ENCODE results near the gene NUP43.
A peak's percentile ranks its signal among the peaks of the same experiment; 100 is the strongest.
"Not testable (repeated sequence)": the region's sequence is repeated elsewhere in the genome, so short reads cannot be mapped to it uniquely, and the experiment has no call there.

NUP43 gene

DNA sequence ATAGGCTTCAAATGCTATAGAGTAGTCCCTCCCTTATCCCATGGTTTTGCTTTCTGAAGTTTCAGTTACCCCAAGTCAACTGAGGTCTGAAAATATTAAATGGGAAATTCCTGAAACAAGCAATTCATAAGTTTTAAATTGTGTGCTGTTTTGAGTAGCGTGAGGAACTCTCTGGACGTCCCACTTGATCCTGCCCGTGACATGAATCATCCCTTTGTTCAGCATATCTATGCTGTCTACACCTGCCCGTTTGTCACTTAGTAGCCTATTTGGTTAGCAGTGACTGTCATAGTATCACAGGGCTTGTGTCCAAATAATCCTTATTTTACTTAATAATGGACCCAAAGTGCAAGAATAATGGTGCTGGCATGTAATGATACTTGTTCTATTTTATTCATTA is 8.2 kb upstream of the NUP43 start:
- TF ChIP-seq CTCF (IDR thresholded peaks at IDR 0.05; ENCODE audit: insufficient read depth, missing control alignments): no peak
- FAIRE-seq (no peak), DNase-seq (ENCODE audit: insufficient read length, low spot score) (no peak)

GRCh38 chr6:149753374-149753637 is 7.0 kb upstream of the NUP43 start:
- not testable (repeated sequence) for DNase-seq (ENCODE audit: insufficient read length, low spot score); FAIRE-seq

DNA sequence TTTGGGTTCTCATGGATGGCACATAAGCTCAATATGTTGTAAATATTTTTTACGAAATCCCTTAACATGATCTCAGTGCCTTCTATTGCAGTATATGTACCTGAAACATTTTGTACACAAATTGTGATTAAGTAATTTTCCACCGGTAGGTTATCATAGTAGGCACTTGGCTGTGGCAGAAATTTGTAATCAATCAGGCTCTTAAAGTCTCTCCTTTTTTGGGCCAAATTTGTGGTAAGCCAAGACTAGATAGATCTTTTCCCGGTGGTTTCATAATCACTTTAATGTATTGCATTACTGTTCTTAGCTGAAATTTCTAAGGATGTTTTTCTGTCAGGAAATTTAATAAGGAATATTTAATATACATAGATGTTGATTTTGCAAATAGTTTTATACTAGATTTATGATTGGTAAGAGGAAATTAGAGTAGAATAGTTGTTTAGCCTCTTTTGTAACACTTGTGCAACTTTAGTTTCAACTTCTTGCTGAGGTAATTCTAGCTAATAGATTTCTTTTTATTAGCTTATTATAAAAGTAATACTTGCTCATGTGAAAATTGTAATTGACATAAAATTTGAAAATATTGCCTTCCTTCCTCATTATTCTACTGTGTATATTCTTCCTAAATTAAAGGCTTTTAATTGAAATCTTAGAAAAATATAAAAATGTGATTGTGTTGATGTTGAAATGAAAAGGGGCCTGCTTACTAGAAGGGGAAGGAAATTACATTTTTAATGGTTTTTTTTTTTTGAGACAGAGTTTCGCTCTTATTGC is 6.5 kb upstream of the NUP43 start:
- FAIRE-seq: no peak

GRCh38 chr6:149751920-149752319 is 5.6 kb upstream of the NUP43 start:
- DNase-seq (ENCODE audit: insufficient read length, low spot score); FAIRE-seq: not testable (repeated sequence)

More for the DNA sequence above, 6.5 kb upstream of the NUP43 start:
- DNase-seq (ENCODE audit: insufficient read length, low spot score): no peak
- no peak for TF ChIP-seq CTCF (IDR thresholded peaks at IDR 0.05; ENCODE audit: insufficient read depth, missing control alignments)

- DNase-seq (ENCODE audit: insufficient read length, low spot score): no peak
- no peak for TF ChIP-seq CTCF (IDR thresholded peaks at IDR 0.05; ENCODE audit: insufficient read depth, missing control alignments)
- no peak for FAIRE-seq
These were observed 4.9 kb upstream of the NUP43 start for GRCh38 chr6:149751239-149751638.

DNA sequence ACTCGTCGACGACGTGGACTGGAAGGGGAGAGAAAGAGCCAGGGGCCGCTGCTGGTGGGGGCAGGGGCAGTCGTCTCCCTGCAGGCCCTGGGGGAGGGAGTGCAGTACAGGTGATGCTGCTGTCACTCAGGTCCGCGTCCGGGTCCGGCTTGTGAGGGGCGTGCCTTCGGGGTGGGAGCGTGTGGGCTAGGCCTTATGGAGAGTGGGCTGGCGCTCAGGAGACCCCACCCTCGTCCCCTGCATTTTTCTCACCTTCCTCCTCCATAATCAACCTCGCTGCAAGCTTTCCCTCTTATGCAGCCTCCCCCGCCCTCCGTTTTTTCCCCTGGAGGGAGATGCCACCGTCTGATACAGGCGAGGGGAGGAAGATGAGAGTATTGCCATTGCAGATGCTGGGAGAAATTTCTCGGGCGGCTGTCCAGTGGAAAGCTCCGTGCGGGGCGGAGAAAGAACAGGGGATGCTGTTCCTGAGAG is 3.8 kb upstream of the NUP43 start:
- TF ChIP-seq CTCF (IDR thresholded peaks at IDR 0.05; ENCODE audit: insufficient read depth, missing control alignments): no peak
- FAIRE-seq: no peak
- peak; percentile 26 for DNase-seq (ENCODE audit: insufficient read length, low spot score)

DNA sequence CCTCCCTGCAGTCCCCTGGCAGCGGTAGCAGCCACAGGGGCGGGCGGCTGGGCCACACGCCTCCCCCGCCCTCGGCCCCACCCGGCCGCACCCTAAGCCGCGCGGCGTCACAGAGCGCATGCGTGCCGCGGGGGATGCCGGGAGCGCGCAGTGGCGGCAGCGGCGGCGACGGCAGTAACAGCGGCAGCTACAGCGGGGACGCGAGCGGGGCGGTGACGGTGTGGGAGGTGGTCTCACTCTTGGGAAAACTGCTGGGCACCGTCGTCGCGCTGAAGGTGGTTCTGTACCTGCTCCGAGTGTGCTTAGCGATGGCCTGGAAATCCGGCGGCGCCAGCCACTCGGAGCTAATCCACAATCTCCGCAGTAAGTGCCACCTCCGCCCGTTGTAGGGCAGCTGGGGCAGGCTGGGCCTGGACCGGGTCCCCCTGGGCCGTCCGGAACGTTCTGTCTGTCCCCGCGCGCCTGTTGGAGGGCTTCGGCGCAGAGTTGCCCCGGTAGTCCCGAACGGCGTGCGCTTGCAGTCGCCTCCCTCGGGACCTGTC is 3.3 kb upstream of the NUP43 start, which contains the start of gene PCMT1:
Gene PCMT1 (plus strand): TSS at position 148 of the 542 bp plus-strand sequence. CDS start 161 bp downstream, at position 309.
- FAIRE-seq (no peak), DNase-seq (ENCODE audit: insufficient read length, low spot score) (peak; percentile 70)
- TF ChIP-seq CTCF (IDR thresholded peaks at IDR 0.05; ENCODE audit: insufficient read depth, missing control alignments): no peak

DNA sequence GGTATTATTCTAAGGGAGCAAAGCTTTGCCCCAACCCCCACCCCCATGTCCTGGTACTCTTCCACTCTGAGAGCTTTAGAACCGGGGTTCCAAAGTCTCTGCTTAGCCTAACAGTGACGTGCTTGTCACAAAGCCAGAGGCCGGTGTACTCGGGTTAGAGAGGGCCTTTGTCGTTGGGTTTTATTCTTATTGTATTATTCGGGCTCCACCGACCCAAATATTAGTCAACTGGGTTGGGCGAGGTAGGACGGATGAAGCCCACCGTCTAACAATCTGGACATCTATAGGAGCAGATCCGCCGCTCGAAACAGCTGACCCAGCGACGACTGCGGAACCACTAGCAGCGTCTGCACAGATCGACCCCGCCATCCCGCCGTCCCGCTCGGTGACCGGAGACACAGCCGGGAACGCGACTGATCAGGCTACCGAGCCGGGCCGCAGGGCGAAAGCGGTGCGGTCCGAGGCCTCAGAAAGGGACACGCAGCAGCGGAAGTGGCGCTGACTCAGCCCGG is 2.8 kb upstream of the NUP43 start:
- FAIRE-seq; DNase-seq (ENCODE audit: insufficient read length, low spot score): not testable (repeated sequence)

GRCh38 chr6:149745252-149745651 is 1.1 kb downstream of the NUP43 start:
- not testable (repeated sequence) for DNase-seq (ENCODE audit: insufficient read length, low spot score); FAIRE-seq

Data from D721Med (cell line).